GM06990 (cell line): ENCODE data around the gene PLEKHA4.

Experiments used
- DNase-seq: peaks from one replicate; pipeline ENCODE4 v3.0.0-alpha.2; 2011; ENCODE audit not compliant: insufficient read length; ENCODE audit errors: extremely low read depth
- H3K27me3 ChIP-seq: replicated peaks from 2 replicates; pipeline ENCODE4 v1.6.0; 2011; ENCODE audit warnings: low read length; ENCODE audit not compliant: control insufficient read depth, insufficient read depth
- H3K36me3 ChIP-seq: 2 replicates; pipeline ENCODE4 v1.5.1; 2011; ENCODE audit warnings: low read length; ENCODE audit not compliant: control insufficient read depth, insufficient read depth
- H3K4me3 ChIP-seq: replicated peaks from 2 replicates; pipeline ENCODE4 v1.5.1; 2011; ENCODE audit warnings: low read depth, mild to moderate bottlenecking, control low read depth, low read length
- CTCF ChIP-seq: IDR thresholded peaks from 2 replicates; pipeline ENCODE4 v1.5.1; 2011; ENCODE audit warnings: low read length, control low read depth, mild to moderate bottlenecking, inconsistent platforms; ENCODE audit not compliant: insufficient read depth, poor library complexity, severe bottlenecking

Gene PLEKHA4

GRCh38 chr19:48814895-48815294, 53.5 kb downstream of the PLEKHA4 start:
- H3K27me3 ChIP-seq = no peaks in the 10 kb centered on the region
- no peak for TF ChIP-seq CTCF
- H3K4me3 ChIP-seq = no peak overlapping the region
- no peak for DNase-seq
- no peaks in the 10 kb centered on the region for H3K36me3 ChIP-seq

DNA sequence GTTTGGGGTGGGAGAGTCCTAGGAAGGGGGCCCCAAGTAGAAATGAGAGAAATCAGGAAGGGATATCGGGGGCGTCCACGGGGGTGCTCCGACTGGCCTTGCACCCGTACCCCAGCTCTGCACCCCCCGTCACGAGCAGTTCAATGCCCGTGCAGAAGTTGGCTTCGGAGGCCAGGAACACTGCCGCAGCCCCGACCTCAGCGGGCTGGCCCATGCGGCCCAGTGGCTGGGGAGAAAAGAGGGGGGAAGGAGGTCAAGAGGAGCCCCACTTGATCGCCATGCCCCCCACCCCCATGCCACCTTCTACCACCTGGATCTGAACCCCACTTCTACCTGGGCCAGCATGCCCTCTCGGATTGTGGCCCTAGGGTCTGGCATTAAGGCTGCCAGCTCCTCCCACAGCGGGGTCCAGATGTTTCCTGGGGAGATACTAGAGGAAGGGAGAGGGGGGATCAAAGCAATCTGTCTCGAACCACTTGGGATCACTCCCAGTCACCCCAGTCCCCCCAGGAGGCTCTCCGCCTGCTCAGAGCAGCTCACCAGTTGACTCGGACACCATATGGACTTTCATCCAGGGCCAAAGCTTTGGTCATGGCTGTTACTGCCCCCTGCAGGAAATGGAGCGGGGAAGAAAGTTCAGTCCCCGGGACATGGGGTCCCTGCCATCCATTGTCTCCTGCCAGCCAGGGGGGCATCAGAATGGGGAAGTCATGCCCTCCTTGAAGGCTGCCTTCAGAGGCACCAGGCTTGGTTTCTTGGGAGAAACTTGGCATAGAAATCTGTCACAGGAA, 55.1 kb downstream of the PLEKHA4 start:
- Histone ChIP-seq H3K27me3 (no peaks in the 10 kb centered on the region), H3K36me3 (no peaks in the 10 kb centered on the region), H3K4me3 (no peak overlapping the region)
- DNase-seq = no peak
- TF ChIP-seq CTCF = peak; percentile 38

DNA sequence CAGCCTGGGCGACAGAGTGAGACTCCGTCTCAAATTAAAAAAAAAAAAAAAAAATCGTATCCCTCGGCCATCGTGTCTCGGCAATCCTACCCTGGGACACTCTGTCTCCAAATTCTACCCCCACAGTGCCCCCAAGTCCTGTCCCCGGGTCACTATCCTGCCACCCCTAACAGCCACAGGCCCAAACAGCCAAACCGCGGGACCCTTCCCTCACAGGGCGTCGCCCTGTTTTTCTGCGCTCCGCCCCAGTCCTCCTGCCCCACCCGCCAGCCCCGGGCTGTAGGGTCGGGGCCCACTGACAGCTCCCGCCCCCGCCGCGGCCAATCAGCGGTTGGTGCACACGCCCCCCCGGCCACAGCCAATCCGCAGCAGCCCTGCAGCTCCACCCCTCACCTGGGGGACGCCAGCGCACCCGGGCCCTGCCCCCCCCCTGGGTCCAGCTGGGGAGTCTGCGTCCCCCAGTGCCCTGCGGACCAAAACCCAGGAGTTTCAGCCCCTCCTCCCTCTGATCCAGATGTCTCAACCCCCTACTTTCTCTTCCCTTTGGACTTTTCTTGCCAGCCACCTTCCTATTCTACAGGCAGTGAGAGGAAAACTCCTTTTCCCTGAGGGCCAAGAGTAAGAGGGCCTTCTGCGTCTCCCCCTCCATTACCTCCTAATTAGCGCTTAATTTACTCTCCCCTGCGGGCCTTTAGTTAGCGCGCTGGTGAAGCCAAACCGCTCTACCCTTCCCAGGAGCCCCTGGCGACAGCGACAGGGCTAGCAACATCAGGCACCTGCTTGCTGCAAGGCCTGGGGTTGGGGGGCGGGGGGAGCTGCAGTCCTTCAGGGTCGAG, 56.1 kb downstream of the PLEKHA4 start:
- H3K36me3 ChIP-seq = peaks cover 3% of the 10 kb centered on the region; the same call in 1 of the 2 replicates
- peak overlapping the region; percentile 82 for H3K4me3 ChIP-seq
- DNase-seq = peak; percentile 89
- H3K27me3 ChIP-seq = no peaks in the 10 kb centered on the region
- TF ChIP-seq CTCF = no peak

DNA sequence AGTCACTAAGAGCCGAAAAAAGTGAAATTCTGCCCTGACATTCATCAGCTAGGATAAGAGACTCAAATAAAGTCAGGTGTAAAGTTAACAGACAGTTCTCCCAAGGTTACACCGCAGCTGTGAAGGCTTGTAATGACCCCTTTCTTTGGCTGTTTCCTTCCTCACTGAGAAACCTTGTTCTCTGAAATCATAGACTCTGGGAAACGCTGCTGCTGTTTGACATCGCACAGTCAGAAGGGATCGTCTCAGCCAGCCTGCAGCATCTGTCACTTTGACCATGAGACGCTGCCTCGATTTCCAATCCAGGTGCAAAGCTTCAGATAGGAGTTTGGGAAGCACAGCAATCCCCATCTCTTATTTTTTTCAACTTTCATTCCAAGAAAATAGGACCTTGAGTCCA, 58.3 kb downstream of the PLEKHA4 start:
- H3K27me3 ChIP-seq = no peaks in the 10 kb centered on the region
- H3K36me3 ChIP-seq = peaks cover 6% of the 10 kb centered on the region
- no peak for TF ChIP-seq CTCF
- no peak for DNase-seq
- peak overlapping the region; percentile 82 for H3K4me3 ChIP-seq

DNA sequence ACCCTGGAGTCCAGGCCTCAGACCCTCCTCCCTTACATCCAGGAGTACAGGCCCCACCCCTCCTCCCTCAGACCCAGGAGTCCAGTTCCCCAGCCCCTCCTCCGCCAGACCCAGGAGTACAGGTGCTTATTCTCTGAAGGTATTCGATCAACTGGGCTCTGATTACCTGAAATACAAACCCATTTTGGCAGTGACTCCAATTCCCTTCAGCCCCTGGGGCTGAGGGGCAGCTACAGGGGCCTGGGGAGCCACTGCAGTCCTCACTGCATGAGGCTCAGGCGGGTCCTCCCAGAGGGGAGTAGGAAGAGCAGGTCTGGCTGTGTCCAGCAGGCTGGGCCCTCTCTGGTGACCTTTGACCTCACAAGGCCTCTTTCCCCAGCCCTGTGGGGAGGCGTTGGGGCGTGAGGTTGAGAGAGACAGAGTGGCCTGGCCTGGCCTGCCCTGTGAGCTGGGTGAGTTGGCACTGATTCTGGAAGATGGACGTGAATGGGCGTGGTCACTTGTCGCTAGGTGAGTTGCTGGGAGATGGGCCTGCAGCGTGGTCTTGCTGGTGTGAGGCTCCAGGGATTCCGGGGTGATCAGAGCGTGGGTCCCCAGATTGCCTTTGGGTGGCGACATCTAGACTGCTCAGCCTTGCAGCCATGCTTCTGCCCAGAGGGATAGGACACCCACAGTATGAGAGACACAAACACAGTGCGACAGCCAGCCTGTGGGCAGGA, 60.7 kb downstream of the PLEKHA4 start:
- no peak for DNase-seq
- peak; percentile 24 for TF ChIP-seq CTCF
- Histone ChIP-seq H3K27me3 (no peaks in the 10 kb centered on the region), H3K4me3 (no peak overlapping the region), H3K36me3 (peaks cover 6% of the 10 kb centered on the region)
